Myocyte (in vitro differentiated cells): Measurements from ENCODE around the gene SRRM2. TPM values are rescaled to one million over a fixed set of nuclear protein-coding genes. Genes with fewer than 3 reads are reported as not detected.

Source experiments
- DNase-seq: peaks from one replicate; pipeline ENCODE4 v3.0.0-alpha.2; 2012; ENCODE audit warnings: low read depth
- total RNA-seq: library from RNA; depleted of rRNA; stranded (reverse); fragments of >200 nt; gene quantifications from 2 replicates; pipeline ENCODE4 v1.2.3, GENCODE V29; 2014

The SRRM2 gene
- total RNA-seq, 1 donor from 2014 or later, result 93.8 TPM

DNA sequence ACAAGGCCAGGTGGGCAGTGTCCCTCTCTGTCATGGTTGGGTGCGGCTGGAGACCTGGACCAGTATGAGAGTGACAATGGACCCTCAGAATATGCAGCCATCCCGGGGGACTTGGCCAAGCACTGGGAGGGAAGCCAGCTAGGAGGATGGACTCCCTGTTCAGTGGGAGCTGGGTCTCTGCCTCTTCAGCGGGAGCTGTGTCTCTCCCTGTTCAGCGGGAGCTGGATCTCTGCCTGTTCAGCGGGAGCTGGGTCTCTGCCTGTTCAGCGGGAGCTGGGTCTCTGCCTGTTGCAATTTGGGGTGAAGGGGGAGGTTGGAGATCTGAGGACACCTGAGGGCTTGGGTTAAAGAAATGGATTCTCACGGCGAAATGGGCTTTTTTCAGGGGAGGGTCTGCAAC is 38.7 kb downstream of the SRRM2 start:
- no peak for DNase-seq

DNA sequence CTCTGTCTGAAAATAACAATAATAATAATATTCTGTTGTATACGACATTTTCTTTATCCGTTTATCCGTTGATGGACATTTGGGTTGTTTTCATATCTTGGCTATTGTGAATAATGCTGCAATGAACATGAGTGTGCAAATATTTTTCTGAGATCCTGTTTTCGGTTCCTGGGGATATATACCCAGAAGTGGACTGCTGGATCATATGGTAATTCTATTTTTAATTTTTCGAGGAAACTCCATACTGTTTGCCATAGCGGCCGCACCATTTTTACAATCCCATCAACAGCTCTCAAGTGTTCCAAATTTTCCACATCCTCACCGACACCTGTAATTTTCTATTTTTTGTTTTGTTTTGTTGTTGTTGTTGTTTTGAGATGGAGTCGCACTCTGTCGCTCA is 40.5 kb downstream of the SRRM2 start:
- DNase-seq, result no peak

GRCh38 chr16:2795395-2796143 is 43.1 kb downstream of the SRRM2 start:
- DNase-seq, result no peak

- no peak for DNase-seq
Measured at GRCh38 chr16:2798723-2799204, 46.3 kb downstream of the SRRM2 start.

DNA sequence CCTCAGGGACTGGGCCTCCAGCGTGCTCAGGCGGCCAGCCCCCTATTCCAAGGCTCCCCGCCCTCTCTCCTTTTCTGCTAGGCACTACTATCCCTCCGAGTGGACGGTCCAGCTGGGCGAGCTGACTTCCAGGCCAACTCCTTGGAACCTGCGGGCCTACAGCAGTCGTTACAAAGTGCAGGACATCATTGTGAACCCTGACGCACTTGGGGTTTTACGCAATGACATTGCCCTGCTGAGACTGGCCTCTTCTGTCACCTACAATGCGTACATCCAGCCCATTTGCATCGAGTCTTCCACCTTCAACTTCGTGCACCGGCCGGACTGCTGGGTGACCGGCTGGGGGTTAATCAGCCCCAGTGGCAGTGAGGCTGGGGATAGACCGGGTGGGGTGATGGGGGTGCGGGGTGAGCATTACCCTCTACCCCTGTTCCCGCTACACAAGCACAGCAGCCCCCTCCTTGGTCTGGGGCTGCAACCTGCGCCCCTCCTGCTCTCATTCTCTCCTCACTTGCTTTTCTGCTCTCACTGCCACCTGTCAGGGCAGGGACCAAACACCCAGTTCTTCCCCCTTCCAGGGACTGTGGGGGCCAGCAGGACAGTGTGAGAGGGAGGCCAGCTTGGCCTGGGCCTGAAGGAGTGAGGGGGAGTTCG is 46.9 kb downstream of the SRRM2 start:
- no peak for DNase-seq

- no peak for DNase-seq
Measured at GRCh38 chr16:2799859-2800226, 47.4 kb downstream of the SRRM2 start.

GRCh38 chr16:2803545-2804195 is 51.2 kb downstream of the SRRM2 start:
- DNase-seq, result no peak

DNA sequence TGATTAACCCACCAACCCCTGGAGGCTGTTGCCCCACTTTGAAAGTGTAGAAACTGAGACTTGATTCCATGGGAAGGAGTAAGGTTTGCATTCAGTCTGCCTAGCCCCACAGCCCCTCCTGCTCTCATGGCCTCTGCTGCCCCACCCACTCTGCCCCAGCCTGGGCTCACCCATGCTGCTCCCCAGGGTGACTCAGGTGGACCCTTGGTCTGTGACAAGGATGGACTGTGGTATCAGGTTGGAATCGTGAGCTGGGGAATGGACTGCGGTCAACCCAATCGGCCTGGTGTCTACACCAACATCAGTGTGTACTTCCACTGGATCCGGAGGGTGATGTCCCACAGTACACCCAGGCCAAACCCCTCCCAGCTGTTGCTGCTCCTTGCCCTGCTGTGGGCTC is 52.3 kb downstream of the SRRM2 start:
- no peak for DNase-seq

DNA sequence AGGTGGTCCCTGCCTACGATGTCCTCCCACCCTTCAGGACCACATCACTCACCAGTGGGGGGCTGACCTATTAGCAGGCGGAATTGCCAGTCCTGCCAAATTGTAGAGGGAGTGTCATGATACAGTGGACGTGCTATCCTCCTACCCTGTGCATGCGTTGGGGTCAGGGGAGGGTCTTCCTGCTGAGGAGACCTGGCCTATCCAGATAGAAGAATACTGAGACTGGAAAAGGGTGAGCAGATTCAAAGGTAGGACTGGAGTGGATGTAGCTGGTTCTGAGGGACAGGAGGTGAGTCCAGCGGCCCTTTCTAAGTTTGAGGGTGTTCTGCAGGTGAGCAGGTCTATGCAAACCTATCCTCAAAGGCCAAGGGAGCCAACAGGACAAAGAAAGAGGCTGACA is 53.8 kb downstream of the SRRM2 start:
- no peak for DNase-seq

DNA sequence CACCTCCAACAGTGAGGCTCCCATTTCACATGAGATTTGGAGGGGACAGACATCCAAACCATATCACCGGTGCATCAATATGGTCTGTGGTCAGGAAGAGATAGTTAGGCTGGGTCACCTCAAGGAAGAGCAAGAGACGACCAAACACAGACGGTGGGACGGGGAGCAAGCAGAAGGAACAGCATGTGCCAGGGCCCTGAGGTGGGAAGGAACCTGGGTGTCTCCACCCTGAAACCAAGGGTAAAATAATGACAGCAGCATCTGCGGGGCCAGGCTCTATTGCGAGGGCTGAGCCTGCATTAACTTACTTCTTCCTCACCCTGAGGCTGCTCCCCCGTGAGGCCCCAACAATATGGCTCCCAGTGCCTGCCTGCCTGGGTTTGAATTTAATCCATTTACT is 55.7 kb downstream of the SRRM2 start:
- no peak for DNase-seq

DNA sequence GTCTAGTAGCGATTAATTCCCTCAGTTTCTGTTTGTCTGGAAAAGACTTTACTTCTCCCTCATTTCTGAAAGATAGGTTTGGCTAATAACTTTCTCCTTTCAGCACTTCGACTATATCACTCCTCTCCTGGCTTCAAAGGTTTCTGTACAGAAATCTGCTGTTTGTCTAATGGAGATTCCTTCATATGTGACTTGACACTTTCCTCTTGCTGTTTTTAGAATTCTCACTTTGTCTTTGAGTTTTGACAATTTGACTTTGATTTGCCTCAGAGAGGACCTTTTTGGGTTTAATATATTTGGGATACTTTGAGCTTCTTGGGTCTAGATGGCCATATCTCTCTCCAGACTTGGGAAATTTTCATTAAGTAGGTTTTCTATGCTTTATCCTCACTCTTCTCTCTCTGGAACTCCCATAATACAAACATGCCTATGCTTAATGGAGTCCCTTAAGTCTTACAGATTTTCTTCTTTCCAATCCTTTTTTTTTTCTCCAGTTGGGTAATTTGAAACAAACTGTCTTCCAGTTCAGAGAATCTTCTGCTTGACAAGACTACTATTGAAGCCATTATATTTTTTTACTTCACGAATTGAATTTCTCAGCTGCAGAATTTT is 56.8 kb downstream of the SRRM2 start:
- DNase-seq, result no peak

GRCh38 chr16:2810651-2811050 is 58.2 kb downstream of the SRRM2 start:
- no peak for DNase-seq

GRCh38 chr16:2811703-2812471 is 59.4 kb downstream of the SRRM2 start:
- DNase-seq, result peak; percentile 19

DNA sequence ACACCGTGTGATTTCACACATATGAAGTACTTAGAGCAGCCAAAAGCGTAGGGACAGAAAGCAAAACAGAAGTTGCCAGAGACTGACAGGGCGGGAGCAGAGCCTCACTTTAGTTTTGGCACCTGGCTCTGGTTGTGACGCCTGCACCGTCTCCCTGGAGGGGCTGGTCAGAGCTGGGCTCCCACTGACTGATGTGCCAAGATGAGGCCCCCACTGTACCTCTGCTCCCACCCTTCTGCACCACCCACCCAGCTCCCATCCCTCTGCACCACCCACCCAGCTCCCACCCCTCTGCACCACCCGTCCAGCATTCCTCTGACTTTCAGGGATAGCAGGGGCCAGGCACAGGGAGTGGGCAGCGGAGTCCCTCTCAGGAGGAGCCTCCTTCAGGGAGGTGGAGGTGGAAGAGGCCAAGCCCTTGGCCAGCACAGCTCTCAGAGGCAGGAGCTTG is 61.4 kb downstream of the SRRM2 start:
- no peak for DNase-seq

DNA sequence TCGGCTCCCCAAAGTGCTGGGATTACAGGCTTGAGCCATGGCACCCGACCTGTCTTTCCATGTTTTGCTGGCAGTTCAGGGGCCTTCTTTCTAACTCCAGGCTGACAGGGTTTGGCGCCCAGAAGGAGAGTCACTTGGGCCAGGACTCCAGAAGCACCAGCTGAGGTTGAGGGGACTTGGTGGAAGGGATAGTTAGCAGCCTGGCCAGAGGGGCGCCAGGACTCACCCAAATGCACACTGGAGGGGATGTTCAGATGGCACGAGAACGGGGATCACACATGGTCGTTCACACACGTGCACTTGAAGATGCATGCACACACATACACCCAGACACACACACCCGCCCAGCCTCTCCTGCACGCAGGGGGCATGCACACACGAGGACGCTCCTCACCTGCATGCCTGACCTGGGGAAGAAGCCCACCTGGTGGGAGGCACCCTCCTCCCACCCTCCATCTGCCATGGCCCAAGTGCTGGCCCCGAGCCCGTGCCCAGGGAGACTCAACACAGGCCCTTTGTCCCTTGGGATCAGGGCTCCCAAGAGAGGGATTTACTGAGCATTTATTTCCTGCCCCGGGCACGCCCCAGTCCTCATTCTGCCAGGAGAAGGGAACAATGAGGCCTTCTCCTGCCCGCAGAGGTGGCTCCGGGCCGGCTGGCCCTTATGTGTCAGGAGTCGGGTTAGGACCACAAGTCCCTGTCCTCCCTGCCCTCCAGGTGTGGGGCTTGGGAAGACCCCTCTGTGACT is 62.3 kb downstream of the SRRM2 start:
- DNase-seq, result no peak

DNA sequence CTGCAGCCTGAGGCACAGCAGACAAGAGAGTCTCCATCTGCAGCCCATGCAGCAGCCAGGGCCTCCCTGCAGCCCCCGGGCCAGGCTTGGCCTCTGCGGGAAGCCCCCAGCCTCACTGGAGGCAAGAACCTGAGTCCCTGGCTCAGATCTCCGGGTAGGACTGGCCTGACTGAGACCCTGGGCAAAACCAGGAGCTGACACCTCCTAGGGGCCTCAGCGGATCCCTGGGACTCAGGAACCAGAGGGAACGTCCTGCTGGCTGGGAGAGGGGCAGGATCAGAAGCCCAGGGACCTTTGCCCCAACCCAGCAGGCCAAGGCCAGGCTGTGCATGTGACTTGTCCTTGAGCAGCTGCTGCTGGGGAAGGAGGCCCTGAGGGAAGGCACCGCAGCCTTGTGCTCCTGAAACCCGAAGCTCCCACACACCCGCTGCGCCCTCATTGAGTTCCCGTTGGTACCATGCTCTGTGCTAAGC is 62.9 kb downstream of the SRRM2 start:
- DNase-seq, result peak; percentile 42

DNA sequence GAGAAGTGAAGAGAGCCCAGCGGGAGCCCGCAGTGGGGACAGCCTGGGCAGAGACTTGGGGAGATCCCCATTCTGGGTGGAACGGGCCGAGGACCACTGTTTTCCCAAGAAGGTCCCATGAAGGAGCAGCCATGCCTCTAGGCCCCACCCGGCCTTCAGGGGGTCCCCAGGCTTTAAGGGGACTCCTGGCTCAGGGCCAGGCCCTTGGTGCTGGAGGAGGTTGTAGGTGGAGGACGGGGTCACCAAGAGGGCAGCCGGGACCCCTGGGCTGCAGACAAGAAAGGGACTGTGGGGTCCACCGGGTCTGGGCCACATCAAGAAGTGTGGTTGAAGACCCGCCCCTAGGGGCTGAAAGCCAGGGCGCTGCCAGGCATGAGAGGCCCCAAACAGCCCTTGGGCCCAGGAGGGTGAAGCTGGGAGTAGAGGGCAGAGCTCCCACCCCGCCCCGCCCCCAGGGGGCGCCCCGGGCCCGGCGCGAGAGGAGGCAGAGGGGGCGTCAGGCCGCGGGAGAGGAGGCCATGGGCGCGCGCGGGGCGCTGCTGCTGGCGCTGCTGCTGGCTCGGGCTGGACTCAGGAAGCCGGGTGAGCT is 64.4 kb downstream of the SRRM2 start, which contains the start of gene PRSS21:
Gene PRSS21, plus strand, starts transcription at position 487 of the 589 bp plus-strand sequence. Its CDS starts 32 bp downstream, at position 519.
- DNase-seq, result no peak

GRCh38 chr16:2817340-2818271 is 65.2 kb downstream of the SRRM2 start:
- no peak for DNase-seq
